NB4 (cell line): ENCODE results near the gene GINS2.

ENCODE experiments used
- DNase-seq: peaks from one replicate; pipeline ENCODE4 v3.0.0; 2010; ENCODE audit warnings: low read depth
- H3K4me3 ChIP-seq: one replicate; pipeline ENCODE4 v1.5.1; 2011; ENCODE audit warnings: mild to moderate bottlenecking, low read depth, low read length, moderate library complexity
- CTCF ChIP-seq: IDR thresholded peaks from one replicate; pipeline ENCODE4 v1.5.1; 2012; ENCODE audit warnings: low read depth, low read length
- MAX ChIP-seq: IDR thresholded peaks from 2 replicates; pipeline ENCODE4 v1.6.1; 2011; ENCODE audit warnings: low read depth, low read length
- MYC ChIP-seq: IDR thresholded peaks from 2 replicates; pipeline ENCODE4 v1.6.1; 2011; ENCODE audit warnings: low read depth, low read length
- POLR2A ChIP-seq: IDR thresholded peaks from 2 replicates; pipeline ENCODE4 v1.6.1; 2011; ENCODE audit warnings: mild to moderate bottlenecking; ENCODE audit not compliant: insufficient read length; ENCODE audit errors: extremely low read depth

The GINS2 gene

GRCh38 chr16:85733155-85733838, 44.5 kb upstream of the GINS2 start:
- peak; percentile 97 for DNase-seq
- TF ChIP-seq MAX (peak; percentile 81), CTCF (no peak), POLR2A (peak; percentile 19), MYC (peak; percentile 89)
- H3K4me3 ChIP-seq: peak overlapping the region; percentile 54

- H3K4me3 ChIP-seq: no peak overlapping the region
- DNase-seq: no peak
- TF ChIP-seq POLR2A: no peak
- no peak for TF ChIP-seq MYC
- no peak for TF ChIP-seq CTCF
- TF ChIP-seq MAX: no peak
These were observed 42.4 kb upstream of the GINS2 start for GRCh38 chr16:85731179-85731578.

- DNase-seq: peak; percentile 99
- no peak for TF ChIP-seq CTCF
- peak; percentile 51; the same call in 1 of the 2 replicates for TF ChIP-seq MAX
- peak; percentile 47 for TF ChIP-seq POLR2A
- TF ChIP-seq MYC: 0 out of 2 replicates have a peak, but pooled peaks have one; percentile 13
- H3K4me3 ChIP-seq: no peak overlapping the region
These were observed 41.4 kb upstream of the GINS2 start for GRCh38 chr16:85730186-85730465.

- peak overlapping the region; percentile 47 for H3K4me3 ChIP-seq
These were observed 40.9 kb upstream of the GINS2 start for GRCh38 chr16:85729452-85730185.

GRCh38 chr16:85728879-85729278, 40.1 kb upstream of the GINS2 start:
- DNase-seq: peak; percentile 80
- TF ChIP-seq MYC: peak; percentile 77
- no peak for TF ChIP-seq POLR2A
- peak; percentile 68 for TF ChIP-seq CTCF
- peak; percentile 58 for TF ChIP-seq MAX
- no peak overlapping the region for H3K4me3 ChIP-seq

More at GRCh38 chr16:85729452-85730185, 40.9 kb upstream of the GINS2 start:
- DNase-seq: no peak
- TF ChIP-seq POLR2A (peak; percentile 43), CTCF (no peak), MAX (no peak)
